GM12878 (cell line): ENCODE measurements around the gene SLIT2. TPM values are rescaled to one million over a fixed set of nuclear protein-coding genes. Genes with fewer than 3 reads are reported as not detected.

ENCODE experiments used
- ATAC-seq: fragments of 200-7000 bp; cut with Tn5 transposase; 3 replicates; pipeline ENCODE4 v1.9.1; 2020; ENCODE audit warnings: mild to moderate bottlenecking, moderate library complexity
- BruUV-seq: library from RNA; stranded (reverse); fragments of 400-500 nt; replicated peaks from 2 replicates; lab custom pipeline; 2021; lab: Mats Ljungman, UMichigan
- CTCF ChIA-PET: fragments of 300-600 bp; sonication (Branson Sonifier 250); formaldehyde crosslinking; extraction: SDS; loops from one replicate; lab custom pipeline; 2021; ENCODE audit warnings: inconsistent platforms; lab: Yijun Ruan, JAX
- POLR2A ChIA-PET: fragments of 350-600 bp; formaldehyde crosslinking; extraction: SDS; loops from one replicate; lab custom pipeline; 2021; ENCODE audit warnings: inconsistent platforms; lab: Charles Lee
- RAD21 ChIA-PET: fragments of 300-600 bp; sonication (Branson Sonifier 250); formaldehyde crosslinking; loops from one replicate; lab custom pipeline; 2023; ENCODE audit warnings: antibody characterized with exemption; ENCODE audit not compliant: unreplicated experiment; lab: Charles Lee
- SMC1A ChIA-PET: fragments of 300-600 bp; sonication (Branson Sonifier 250); formaldehyde crosslinking; loops from one replicate; lab custom pipeline; 2023; ENCODE audit not compliant: unreplicated experiment, uncharacterized antibody; lab: Charles Lee
- DNase-seq: peaks from one replicate; pipeline ENCODE4 v3.0.0-alpha.2; 2011; ENCODE audit warnings: low read depth, low spot score
- FAIRE-seq: peaks from 3 replicates; lab custom pipeline; 2011; peaks lifted over from hg19 to GRCh38; lab: Jason Lieb, UNC
- H2AFZ ChIP-seq: 2 replicates; pipeline ENCODE4 v1.6.0; 2011; ENCODE audit warnings: low read depth, low read length, control low read depth; ENCODE audit not compliant: control insufficient read depth
- H3K27ac ChIP-seq: 2 replicates; pipeline ENCODE4 v1.5.1; 2011; ENCODE audit warnings: control low read depth; ENCODE audit not compliant: control insufficient read depth, insufficient read depth
- H3K27me3 ChIP-seq, 2 experiments: replicated peaks in 1 of 2; 2 replicates each; pipeline versions ENCODE4 v1.6.0 to v1.6.1; 2011; ENCODE audit warnings: low read length in 1 of 2; ENCODE audit not compliant: control insufficient read depth in 2 of 2, insufficient read depth in 2 of 2
- H3K36me3 ChIP-seq, 2 experiments: 2 replicates each; pipeline ENCODE4 v1.5.1; 2011; ENCODE audit warnings: low read length in 1 of 2; ENCODE audit not compliant: control insufficient read depth in 2 of 2, insufficient read depth in 2 of 2
- H3K4me1 ChIP-seq: 2 replicates; pipeline ENCODE4 v1.6.1; 2011; ENCODE audit warnings: mild to moderate bottlenecking, low read length, moderate library complexity, mixed read lengths; ENCODE audit not compliant: control insufficient read depth, insufficient read depth
- H3K4me2 ChIP-seq: 2 replicates; pipeline ENCODE4 v1.6.0; 2011; ENCODE audit warnings: control low read depth; ENCODE audit not compliant: control insufficient read depth, insufficient read depth
- H3K4me3 ChIP-seq: fragments of 200-600 bp; sonication (generic); 2 replicates; pipeline ENCODE4 v1.5.1; 2016
- H3K79me2 ChIP-seq: 2 replicates; pipeline ENCODE4 v1.6.0; 2011; ENCODE audit warnings: low read length; ENCODE audit not compliant: control insufficient read depth, insufficient read depth
- H3K9ac ChIP-seq: 2 replicates; pipeline ENCODE4 v1.8.0; 2011; ENCODE audit warnings: low read length, control low read depth, mixed read lengths; ENCODE audit not compliant: control insufficient read depth, insufficient read depth
- H3K9me3 ChIP-seq: replicated peaks from 3 replicates; pipeline ENCODE4 v1.5.1; 2011; ENCODE audit warnings: mild to moderate bottlenecking, low read length; ENCODE audit not compliant: control insufficient read depth, insufficient read depth
- H4K20me1 ChIP-seq: 2 replicates; pipeline ENCODE4 v1.6.0; 2011; ENCODE audit not compliant: control insufficient read depth, insufficient read depth
- CBX5 ChIP-seq: sonication (generic); IDR thresholded peaks from 2 replicates; pipeline ENCODE4 v1.6.1; 2016; ENCODE audit warnings: low read depth, moderate library complexity, mild to moderate bottlenecking, inconsistent platforms
- GABPA ChIP-seq: IDR thresholded peaks from 2 replicates; pipeline ENCODE4 v1.6.1; 2014; ENCODE audit warnings: antibody characterized with exemption, low read depth, mild to moderate bottlenecking, inconsistent platforms
- HDAC2 ChIP-seq: fragments of 200-600 bp; sonication (generic); IDR thresholded peaks from 2 replicates; pipeline ENCODE4 v1.6.1; 2017
- HDGF ChIP-seq: fragments of 450-650 bp; IDR thresholded peaks from 2 replicates; pipeline ENCODE4 v1.6.1; 2016; ENCODE audit warnings: antibody characterized with exemption
- NFXL1 ChIP-seq: fragments of 450-650 bp; IDR thresholded peaks from 2 replicates; pipeline ENCODE4 v1.6.1; 2017; ENCODE audit warnings: antibody characterized with exemption, mild to moderate bottlenecking, borderline replicate concordance
- PBX3 ChIP-seq: IDR thresholded peaks from 2 replicates; pipeline ENCODE4 v1.6.1; 2011; ENCODE audit warnings: mild to moderate bottlenecking, low read depth, low read length, moderate library complexity; ENCODE audit not compliant: insufficient replicate concordance
- SUPT20H ChIP-seq: IDR thresholded peaks from 2 replicates; pipeline ENCODE4 v1.6.1; 2011; ENCODE audit warnings: low read depth, mild to moderate bottlenecking, low read length, moderate library complexity, borderline replicate concordance; ENCODE audit not compliant: control insufficient read depth
- WRNIP1 ChIP-seq: IDR thresholded peaks from 2 replicates; pipeline ENCODE4 v1.6.1; 2011; ENCODE audit warnings: low read depth, low read length, improper control_type of control experiment, borderline replicate concordance
- ZSCAN29 ChIP-seq: fragments of 450-650 bp; IDR thresholded peaks from 2 replicates; pipeline ENCODE4 v1.6.1; 2017; ENCODE audit warnings: mild to moderate bottlenecking, moderate library complexity
- WGBS: methylation state at CpG from one replicate; pipeline ENCODE4 v1.1.6; 2016; ENCODE audit warnings: low lambda C conversion rate; ENCODE audit not compliant: insufficient replicate concordance, insufficient coverage; ENCODE audit errors: missing lambda C conversion rate; 5-methylcytosine and 5-hydroxymethylcytosine counted together
- in situ Hi-C: fragments of 300-500 bp; cut with MboI; formaldehyde crosslinking; loops from 9 replicates; pipeline ENCODE4 v1.14.3; 2018; ENCODE audit warnings: mixed read lengths
- intact Hi-C: fragments of 100-400 bp; cut with micrococcal nuclease; formaldehyde crosslinking; loops from one replicate; pipeline ENCODE4 v1.14.2; 2022; ENCODE audit not compliant: unreplicated experiment
- polyA plus RNA-seq, 11 experiments: library from polyadenylated mRNA; depleted of rRNA in 4 of 11; unstranded in 6 of 11; stranded (reverse) in 5 of 11; fragments of >200 nt; fragmentation: Nextera tagmentation in 4 of 11; fragmentation: Illumina TruSeq in 1 of 11; extraction: Ambion mirVana in 4 of 11; extraction: Trizol in 1 of 11; gene quantifications; 1 replicate in 1 of 11; 2 replicates in 10 of 11; pipeline versions ENCODE4 v1.2.1 to v1.2.3, GENCODE V29; 2011 to 2016; ENCODE audit warnings: inconsistent platforms in 2 of 11, missing spikeins in 2 of 11, low read depth in 1 of 11
- total RNA-seq, 4 experiments: library from RNA; depleted of rRNA in 3 of 4; stranded (reverse); fragments of >200 nt in 3 of 4; fragmentation: Illumina TruSeq in 1 of 4; extraction: Trizol in 1 of 4; gene quantifications; 2 replicates each; pipeline versions ENCODE4 v1.2.1 to v1.2.3, GENCODE V29; 2013 to 2021
- TF ChIP-seq, protein P1 (sequence below): fragments of 450-650 bp; IDR thresholded peaks from 2 replicates; pipeline ENCODE4 v1.6.1; 2014; ENCODE audit warnings: mild to moderate bottlenecking

SLIT2 gene
- total and polyA plus RNA-seq, 10 of the 15 experiments (the other 5 are each of a cell fraction or from before 2014, with no cell fraction given): 0.01 to 0.05 TPM; not detected in 8

DNA sequence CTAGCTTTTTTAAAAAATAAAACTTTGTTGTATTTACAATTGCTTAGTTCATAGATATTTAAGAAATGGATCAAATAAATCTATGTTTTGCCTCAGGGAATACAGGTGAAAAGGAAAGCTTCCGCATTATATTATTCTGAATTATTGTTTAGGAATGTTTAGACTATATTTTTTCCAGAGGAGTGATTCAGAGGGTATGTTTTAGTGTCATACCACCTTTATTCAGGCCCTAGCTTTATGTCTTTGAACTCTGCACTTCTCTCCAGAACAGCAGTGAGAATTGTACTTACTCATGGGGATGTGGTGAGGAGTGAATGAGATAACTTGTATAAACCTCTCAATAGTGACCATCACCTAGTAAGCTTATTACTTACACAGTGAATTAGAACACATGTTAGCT lies 14.0 kb downstream of the SLIT2 start:
- BruUV-seq: no TSS peak
- TF ChIP-seq HDAC2: no peak
- no peak for TF ChIP-seq WRNIP1
- TF ChIP-seq SUPT20H: no peak
- no peak for TF ChIP-seq NFXL1
- no peak for TF ChIP-seq CBX5
- TF ChIP-seq PBX3: no peak
- TF ChIP-seq HDGF: no peak
- TF ChIP-seq, protein P1, sequence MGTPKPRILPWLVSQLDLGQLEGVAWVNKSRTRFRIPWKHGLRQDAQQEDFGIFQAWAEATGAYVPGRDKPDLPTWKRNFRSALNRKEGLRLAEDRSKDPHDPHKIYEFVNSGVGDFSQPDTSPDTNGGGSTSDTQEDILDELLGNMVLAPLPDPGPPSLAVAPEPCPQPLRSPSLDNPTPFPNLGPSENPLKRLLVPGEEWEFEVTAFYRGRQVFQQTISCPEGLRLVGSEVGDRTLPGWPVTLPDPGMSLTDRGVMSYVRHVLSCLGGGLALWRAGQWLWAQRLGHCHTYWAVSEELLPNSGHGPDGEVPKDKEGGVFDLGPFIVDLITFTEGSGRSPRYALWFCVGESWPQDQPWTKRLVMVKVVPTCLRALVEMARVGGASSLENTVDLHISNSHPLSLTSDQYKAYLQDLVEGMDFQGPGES: no peak
- TF ChIP-seq GABPA: no peak
- no peak for TF ChIP-seq ZSCAN29
- no peak for FAIRE-seq
- no peak for ATAC-seq
- WGBS: 89% methylated on average over 1 of the region's 1 CpG
- no peaks in the 10 kb centered on the region for H3K9me3 ChIP-seq
- RAD21 ChIA-PET: interaction anchor here (1.5 kb wide), 1 partner anchor 26 kb away, joined by 3 read pairs; no protein-coding TSS in a partner anchor
- H3K9ac ChIP-seq: no peak overlapping the region
- no peaks in the 10 kb centered on the region for H3K36me3 ChIP-seq
- intact Hi-C loops: no loop called here
- no peak overlapping the region for H2AFZ ChIP-seq
- H3K79me2 ChIP-seq: no peaks in the 10 kb centered on the region
- H3K4me3 ChIP-seq: no peak overlapping the region
- SMC1A ChIA-PET: no interaction called here
- CTCF ChIA-PET: interaction anchor here (0.5 kb wide), 1 partner anchor 1170 kb away, joined by 3 read pairs; no protein-coding TSS in a partner anchor
- in situ Hi-C loops: no loop called here
- no peak overlapping the region for H3K27ac ChIP-seq
- H3K4me2 ChIP-seq: no peak overlapping the region
- DNase-seq: no peak
- POLR2A ChIA-PET: interaction anchor here (0.6 to 0.7 kb wide), 2 partner anchors 16 to 1740 kb away, joined by 3 to 5 read pairs; no protein-coding TSS in a partner anchor
- no peaks in the 10 kb centered on the region for H3K27me3 ChIP-seq
- H4K20me1 ChIP-seq: no peaks in the 10 kb centered on the region
- no peaks in the 10 kb centered on the region for H3K4me1 ChIP-seq
